HTERT RPE-1 (cell line): ENCODE measurements around the gene UBE2V1.
"Not testable (repeated sequence)": the region's sequence is repeated elsewhere in the genome, so short reads cannot be mapped to it uniquely, and the experiment has no call there.

Experiments used
- in situ Hi-C: fragments of 300-500 bp; cut with MboI; formaldehyde crosslinking; loops from 4 replicates; pipeline ENCODE4 v1.14.3; 2020; ENCODE audit warnings: low sequenced_read_pairs

The UBE2V1 gene

DNA sequence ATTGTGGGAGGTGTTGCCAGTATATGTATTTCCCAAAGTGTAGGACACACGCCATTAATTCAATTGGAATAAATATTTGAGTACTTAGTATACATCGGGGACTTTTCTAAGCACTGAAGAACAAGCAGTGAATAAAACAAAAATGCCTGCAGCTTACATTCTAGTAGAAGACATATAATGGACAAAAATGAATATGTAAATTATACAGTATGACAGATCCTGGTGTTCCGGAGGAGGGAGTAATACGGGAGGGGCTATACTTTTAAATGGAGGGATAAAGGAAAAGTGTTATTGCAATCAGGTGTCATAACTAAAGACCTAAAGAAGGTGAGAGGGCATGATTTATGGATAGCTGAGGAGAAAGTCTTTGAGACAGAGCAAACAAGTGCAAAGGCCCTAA lies 15.1 kb downstream of the UBE2V1 start:
- in situ Hi-C loops, result no loop called here

DNA sequence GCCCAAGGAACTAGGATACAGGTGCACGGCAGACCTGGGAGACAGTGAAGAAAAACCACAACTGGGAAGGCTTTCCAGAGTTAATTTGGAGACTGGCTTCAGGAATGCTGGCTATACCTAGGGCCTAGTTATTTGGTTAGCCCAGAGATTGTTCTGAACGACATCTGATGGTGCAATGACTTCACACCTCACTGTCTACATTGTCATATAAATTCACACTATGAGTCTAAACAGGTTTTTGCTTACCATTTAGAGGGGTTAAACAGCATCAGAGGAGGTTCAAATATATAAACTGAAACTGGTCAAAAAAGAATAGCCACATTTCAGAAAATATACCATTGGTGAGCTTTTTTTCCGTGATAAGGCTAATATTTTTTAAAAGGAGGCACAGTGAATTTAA lies 16.7 kb downstream of the UBE2V1 start:
- in situ Hi-C loops, result no loop called here

DNA sequence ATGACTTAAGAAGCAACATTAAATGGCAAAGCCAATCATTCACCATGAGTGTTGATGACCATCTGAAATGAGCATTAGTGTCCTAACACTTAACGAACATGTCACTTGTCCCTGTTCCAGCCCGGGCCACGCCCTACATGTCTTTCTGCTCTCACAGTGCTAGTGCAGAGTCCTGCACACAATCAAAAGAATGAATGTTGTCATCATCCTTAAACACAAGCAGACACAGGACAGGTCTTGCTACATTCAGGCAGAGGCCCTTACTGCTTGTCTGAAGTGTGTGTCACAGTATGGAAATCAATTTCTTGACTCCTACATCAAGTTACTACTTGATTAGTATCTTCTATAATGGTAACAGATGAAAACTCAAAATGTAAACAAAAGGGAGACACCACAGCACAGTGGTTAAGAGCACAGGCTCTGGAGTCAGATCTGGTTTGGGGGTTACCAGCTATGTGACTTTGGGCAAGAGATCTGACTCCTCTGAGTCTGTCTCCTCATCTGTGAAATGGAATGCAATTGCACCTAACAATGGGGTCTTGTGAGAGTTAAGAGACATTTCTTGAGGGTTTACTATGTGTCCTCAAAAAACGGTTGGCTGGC lies 17.4 kb downstream of the UBE2V1 start:
- in situ Hi-C loops, result no loop called here

DNA sequence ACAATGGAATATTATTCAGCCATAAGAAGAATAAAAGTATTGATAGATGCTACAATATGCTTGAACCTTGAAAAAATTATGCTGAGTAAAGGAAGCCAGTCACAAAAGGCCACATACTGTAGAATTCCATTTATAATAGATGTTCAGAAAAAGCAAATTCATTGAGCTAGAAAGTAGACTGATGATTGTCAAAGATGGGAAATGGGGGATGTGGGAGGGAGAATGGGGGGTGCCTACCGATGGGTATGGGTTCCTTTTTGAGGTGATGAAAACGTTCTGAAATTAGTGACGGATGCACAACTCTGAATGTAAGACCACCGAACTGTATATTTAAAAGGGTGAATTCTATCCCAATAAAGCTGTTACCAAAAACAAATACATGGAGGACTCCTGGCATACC lies 18.4 kb downstream of the UBE2V1 start:
- in situ Hi-C loops, result no loop called here

DNA sequence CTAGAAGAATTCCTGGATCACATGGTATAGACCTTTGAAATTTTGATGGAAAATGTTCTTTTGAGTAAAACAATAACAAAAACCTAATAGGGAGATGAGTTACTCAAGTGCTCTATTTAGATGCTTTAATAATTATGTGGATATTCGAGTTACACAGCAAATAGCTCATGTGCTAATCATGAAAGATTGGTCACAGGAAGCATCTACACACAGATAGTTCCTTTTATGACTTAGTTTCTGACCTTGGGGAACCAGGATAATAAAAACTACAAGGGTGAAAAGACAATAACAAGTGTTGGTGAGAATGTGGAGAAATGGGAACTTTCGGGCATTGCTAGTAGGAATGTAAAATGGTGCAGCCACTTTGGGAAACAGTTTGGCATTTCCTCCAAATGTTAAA lies 19.7 kb downstream of the UBE2V1 start:
- in situ Hi-C loops, result no loop called here

DNA sequence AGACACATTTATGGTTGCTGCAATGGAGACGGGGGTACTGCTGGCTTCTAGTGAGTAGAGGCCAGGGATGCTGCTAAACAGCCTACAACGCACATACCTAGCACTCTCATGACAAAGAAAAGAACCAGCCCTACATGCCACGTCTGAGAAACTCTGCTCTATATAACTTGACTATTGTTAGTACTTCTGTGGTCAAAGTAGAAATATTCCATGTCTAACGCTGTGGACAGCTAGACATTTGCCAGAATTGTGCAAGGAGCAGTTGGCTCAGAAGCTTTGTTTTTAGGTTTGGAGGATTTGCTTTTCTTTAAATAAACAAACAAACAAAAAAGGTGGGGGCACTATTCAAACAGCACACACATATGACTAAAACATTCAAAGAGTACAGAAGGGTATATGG lies 20.5 kb downstream of the UBE2V1 start:
- in situ Hi-C loops, result no loop called here

DNA sequence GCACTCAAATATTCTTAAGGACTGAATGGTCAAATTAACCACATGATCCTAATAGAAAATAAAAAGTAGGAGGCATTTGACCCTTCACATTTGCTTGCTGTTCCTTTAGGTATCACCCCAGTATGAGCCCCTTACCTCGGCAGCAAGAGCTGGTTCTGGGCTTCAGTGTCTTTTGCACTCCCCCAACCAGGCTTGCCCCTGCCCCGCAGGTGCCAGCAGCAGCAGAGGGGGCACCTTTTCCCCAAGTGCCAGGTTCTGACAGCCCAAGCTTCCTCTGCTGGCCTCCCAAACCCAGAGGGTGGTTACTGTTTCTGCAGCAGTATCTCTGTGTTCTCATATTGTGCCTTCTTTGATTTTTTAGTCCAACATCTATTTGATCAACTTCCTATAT lies 23.2 kb downstream of the UBE2V1 start:
- in situ Hi-C loops, result no loop called here

DNA sequence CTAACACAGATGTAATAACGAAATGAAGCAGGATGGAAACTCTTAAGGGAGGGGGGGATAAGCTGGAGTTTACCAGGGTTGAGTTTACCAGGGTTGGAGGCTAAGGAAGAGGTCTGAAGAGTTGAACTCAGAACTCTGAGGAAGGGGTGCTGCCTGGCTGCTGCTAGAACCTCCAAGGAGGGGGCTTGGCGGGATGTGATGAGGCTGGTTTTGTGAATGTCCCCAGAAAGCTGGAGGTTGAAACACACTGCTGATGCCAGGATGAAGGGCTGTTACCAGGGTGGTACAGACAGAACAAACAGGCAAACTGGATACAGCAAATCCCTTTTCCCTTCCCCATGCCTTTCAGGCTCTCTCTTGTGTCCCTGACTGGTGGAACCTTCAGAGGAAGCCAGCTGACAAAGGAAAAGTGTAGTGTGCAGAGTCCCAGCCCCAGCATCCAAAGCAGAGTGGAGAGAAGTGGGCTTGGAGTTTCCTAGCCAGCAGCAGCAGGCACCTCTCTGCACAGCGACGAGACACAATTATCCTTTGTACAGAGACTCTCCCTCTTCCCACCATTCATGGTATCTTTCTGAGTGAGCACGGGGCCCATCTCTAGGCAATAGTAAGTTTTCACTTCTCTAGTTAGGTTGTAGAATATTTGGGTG lies 23.7 kb downstream of the UBE2V1 start:
- in situ Hi-C loops, result no loop called here

DNA sequence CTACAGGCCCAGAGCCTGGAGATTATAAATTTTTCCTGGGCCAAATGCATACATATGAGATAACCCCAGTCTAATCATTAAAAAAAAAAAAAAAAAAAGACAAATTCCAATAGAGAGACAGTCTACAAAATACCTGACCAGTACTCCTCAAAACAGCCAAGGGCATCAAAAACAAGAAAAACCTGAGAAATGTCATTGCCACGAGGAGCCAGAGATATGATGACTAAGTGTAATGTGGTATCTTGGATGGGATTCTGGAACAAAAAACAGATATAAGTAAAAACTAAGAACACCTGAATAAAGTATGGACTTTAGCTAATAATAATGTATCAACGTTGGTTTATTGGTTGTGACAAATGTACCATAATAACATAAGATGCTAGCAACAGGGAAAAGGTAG lies 24.9 kb downstream of the UBE2V1 start:
- in situ Hi-C loops, result no loop called here

DNA sequence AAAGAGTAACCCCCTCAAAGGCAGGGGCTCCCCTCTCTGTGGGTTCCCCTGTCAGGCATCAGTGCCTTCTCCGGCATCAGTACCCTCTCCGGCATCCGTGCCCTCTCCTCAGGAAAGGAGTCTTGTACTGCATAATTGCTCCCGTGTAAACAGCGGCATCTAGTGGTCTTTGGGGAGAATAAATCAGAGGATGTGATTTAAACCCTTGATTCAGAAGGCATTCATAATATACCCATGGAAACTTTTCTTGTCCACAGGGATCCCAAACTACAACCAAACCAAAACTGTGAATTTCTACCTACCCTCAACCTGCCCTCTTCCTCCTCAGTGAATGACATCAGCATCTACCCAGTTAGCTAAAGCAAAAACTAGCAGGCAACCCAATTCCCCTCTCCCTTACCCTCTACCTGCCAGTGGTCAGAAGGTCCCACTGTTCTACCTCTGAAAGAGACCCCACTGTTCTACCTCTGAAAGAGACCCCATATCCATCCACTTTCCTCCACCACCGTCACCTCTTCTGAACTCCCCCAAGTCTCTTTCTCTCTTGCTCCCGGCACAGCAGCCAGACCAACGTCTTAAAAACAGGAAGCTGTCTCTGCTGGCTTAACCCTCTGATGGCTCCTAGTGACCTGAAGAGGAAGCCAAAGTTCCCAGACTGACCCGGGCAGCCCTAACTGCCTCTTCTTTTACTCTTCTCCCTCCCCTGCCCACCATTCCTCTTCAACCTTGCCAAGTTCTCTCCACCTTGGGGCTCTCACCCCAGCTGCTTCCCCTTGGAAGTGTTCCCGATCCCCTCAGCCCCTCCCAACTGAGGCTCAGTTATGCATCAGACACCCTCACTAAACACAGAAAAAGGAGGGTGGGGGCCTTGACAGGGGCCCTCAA lies 27.2 kb downstream of the UBE2V1 start:
- in situ Hi-C loops, result no loop called here

DNA sequence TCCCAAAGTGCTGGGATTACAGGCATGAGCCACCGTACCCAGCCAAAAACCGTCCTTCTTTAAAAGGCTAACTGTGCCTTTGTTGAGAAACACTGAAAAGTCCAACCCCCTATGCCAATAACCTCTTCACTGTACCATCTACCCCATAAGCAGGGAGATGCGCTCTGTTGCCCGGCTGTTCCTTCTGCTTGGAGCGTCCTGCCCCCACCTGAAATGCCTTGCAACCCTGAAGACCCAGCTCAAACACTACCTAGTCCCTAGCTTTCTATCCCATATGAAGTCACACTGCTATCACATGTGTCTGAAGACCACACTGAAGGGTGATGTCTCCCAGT lies 27.8 kb downstream of the UBE2V1 start:
- in situ Hi-C loops, result no loop called here

DNA sequence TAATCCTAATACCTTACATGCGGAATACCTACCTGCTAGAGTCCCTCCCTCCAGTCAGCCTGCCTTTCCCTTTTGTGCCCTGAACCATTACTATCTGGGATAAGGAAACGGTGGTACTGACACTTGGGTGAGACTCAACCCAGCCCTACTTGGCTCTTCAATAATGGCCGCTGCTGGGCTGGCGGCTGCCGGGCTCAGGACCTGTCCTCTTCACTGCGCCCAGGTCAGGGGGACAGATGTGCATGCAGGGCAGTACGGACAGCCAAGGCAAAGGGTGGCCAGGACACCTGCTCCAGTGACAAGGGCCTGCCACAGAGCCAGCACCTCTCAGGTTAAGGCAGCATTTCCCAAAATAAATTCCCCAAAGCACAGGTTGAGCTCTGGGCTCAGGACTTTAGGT lies 29.9 kb downstream of the UBE2V1 start:
- in situ Hi-C loops, result no loop called here

DNA sequence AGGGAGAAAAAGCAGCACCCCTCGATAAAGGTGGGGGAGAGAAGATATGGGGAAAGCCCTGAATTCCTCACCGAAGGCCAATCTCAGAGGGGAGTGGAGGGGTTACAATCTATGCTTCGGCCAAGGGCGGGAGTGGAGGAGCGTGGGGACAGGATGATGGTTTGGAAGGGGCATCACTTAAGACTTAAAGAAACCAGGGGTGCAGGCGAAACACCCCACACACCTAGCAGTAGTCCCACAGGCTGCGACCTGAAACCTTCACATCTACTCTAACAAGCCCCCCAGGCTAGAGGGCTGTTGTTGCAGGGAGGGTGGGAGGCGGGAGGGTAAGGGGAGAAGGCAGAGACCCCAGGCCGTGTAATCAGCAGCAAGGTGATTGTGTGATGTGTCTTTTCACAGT lies 30.9 kb downstream of the UBE2V1 start:
- in situ Hi-C loops, result not testable (repeated sequence)

DNA sequence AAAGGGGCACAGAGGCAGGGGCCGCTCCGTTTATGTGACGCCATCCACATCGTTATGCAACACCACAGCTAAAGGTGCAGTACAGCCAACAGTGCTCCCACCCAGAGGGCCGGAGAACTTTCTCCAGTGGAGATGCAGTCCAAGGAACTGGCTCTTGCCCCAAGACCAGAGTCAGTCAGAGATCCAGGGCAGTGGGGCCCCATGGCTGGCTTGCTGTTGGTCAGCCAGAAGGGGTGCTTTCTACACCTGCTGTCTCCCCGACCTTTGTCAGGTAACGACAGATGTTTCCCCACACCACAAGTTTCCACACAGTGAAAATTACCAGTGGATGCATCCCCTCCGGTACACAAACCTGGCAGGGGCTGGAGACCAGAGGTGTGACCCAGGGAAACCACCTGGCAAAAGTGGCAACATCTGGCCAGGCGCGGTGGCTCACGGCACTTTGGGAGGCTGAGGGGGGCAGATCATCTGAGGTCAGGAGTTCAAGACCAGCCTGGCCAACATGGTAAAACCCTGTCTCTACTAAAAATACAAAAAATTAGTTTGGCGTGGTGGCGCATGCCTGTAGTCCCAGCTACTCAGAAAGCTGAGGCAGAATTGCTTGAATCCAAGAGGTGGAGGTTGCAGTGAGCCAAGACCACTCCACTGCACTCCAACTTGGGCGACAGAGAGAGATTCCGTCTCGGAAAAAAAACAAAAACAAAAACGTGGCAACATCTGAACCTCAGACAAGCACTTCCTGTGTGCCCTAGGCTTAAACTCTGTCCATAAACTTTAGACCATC lies 34.9 kb downstream of the UBE2V1 start:
- in situ Hi-C loops, result no loop called here

DNA sequence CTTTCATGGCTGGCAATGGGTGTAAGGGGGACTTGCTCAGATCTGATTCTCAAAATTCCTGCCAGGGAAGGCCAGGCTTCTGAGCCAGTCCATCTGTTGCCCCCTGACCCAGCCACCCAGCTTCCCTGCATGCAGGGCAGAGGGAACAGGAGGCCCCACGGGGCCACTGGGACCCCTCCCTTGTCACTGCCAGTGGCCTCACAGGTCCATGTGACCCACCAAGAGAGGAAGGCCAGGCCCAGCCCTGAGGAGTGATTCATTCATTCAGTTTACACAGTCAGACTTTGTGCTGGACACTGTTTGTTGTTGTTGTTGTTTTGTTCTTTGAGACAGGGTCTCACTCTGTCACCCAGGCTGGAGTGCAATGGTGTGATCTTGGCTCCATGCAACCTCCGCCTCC lies 39.5 kb downstream of the UBE2V1 start:
- in situ Hi-C loops, result no loop called here

DNA sequence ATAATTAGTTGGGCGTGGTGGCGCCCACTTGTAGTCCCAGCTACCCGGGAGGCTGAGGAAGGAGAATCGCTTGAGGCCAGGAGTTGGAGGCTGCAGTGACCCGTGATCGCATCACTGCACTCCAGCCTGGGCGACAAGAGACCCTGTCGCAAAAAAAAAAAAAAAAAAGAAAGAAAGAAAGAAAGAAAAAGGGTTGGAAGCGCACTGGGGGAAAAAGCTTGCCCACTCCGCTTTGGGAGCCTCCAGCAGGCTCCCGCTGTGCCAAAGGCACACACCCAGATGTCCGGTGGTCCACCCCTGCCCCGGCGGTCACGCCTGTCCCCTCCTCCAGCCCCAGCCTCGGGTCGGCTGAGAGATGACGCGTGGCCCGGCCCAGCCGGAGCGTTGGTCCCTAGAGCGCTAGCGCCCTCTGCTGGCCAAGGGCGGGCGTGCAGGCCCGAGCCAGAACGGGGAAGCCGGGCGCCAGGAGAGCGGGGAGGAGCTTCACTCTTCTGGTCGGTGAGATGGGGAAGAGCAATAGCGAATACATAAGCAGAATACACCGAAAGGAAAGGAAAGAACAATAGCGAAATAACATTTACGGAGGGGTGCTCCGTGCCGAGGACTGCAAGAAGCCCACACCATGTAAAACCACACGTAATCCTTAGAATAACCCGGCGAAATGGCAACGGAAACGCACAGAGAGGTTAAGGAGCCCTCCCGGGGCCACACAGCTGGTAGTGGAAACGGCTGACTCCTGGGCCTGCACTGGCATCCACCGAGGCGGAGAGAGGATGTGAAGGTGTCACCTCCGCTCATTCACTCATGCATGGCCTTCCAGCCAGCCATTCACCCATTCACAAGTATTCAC lies 41.7 kb downstream of the UBE2V1 start:
- in situ Hi-C loops, result no loop called here

DNA sequence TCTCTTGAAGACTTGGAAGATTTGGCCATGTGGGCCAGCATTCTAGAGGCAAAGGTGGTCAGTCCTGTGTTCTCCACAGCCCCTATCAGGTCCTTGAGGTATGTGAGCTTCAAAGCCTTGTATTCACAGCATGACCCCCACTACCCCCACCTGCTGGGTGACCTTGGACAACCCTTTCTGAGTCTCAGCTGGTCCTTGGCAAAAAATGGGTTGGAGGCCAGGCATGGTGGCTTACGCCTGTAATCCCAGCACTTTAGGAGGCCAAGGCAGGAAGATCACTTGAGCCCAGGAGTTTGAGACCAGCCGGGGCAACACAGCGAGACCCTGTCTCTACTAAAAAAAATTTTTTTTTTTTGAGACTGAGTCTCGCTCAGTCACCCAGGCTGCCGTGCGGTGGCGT lies 42.6 kb downstream of the UBE2V1 start:
- in situ Hi-C loops, result no loop called here

DNA sequence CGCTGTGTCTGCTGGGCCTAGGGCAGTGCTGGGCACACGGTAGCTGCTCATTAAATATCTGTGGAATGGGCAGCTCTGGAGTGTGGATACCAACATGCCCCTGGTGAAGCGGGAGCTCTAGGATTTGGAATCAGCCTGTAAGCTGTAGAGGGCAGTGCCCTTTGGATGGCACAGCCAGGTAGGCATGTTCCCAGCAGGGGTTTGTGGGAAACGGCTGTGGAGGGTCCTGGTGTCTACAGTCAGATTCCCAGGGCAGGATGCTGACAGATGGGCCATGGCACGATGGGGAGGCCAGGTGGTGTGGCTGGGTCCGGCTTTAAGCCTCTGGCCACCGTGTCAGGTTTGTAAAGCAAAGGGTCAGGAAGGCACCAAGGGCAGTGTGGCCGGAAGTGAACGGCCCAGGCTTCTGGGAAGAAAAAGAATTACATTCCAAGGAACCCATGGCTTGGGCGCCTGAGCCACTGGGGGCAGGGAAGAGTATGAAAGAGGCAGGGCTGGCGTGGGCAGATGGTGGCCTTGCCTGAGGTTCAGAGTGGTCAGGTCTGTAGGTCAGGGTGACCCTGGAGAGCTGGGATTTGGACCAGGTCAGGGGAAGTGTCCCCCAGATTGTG lies 44.8 kb downstream of the UBE2V1 start:
- in situ Hi-C loops, result no loop called here

DNA sequence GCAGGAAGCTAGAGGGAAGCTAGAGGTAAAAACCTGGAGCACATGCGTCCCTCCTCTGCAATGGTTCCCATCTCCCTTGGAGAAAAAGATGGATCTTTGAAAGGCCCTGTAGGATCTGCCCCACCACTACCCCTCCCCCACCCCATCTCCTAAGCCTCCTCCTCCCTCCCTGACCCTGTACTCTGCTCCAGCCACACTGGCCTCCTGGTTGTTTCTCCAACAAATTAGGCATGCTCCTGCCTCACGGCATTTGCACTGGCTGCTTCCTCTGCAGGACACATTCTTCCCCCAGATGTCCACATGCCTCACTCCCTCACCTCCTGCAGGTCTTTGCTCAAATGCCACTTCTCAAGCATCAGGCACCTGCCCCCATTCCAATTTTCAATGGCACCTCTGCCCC lies 45.5 kb downstream of the UBE2V1 start:
- in situ Hi-C loops, result no loop called here

DNA sequence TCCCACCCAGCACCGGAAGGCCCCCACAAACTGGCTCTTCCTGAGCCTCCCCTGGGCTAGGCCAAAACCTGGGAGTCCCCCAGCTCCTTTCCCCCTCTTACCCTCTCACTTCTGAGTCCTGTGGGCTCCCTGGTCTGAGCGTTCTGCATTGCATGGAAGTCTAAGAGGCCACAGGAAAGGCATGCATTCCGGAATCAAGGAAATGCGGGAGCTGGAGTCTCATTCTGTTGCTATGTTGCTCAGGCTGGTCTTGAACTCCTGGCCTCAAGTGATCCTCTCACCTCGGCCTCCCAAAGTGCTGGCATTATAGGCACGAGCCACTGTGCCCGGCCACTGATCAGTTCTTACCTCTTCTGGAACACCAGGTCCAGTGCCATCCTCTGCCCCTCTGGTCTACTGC lies 45.9 kb downstream of the UBE2V1 start:
- in situ Hi-C loops, result no loop called here
